Measurements from ENCODE around the gene CDHR1.

DNA sequence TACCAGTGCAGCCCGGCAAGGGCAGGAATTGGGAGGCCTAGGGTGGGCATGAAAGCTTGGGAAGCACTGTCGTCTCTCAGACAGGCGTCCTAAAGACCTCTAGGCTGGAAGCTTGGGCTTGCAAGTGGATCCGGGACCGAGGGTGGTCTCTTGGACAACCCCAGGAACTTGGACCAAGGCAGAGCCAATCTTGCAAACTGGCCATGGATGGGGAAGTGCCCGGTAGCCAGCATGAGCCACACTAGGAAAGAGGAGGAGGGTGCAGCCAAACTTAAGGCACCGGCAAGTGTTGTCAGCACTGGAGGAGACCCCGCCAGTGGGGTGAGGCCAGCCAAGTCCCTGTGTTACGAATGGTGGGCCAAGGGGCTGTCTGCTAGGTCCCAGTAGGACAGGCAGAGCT, 22.5 kb downstream of the CDHR1 start:
- TF ChIP-seq MAX (IDR thresholded peaks at IDR 0.05) (no peak), RAD21 (IDR thresholded peaks at IDR 0.05) (no peak), YY1 (IDR thresholded peaks at IDR 0.05) (no peak), JUND (IDR thresholded peaks at IDR 0.05) (no peak), HNF4A (conservative IDR thresholded peaks at IDR 0.05) (no peak), REST (IDR thresholded peaks at IDR 0.05) (no peak), EGR1 (IDR thresholded peaks at IDR 0.05; ENCODE audit: low read depth in 2 of 2) (no peak), HNF4G (IDR thresholded peaks at IDR 0.05) (no peak), TAF1 (conservative IDR thresholded peaks at IDR 0.05) (no peak), SP1 (IDR thresholded peaks at IDR 0.05) (no peak), FOXA1 (IDR thresholded peaks at IDR 0.05) (no peak)
- TF ChIP-seq, protein P1, sequence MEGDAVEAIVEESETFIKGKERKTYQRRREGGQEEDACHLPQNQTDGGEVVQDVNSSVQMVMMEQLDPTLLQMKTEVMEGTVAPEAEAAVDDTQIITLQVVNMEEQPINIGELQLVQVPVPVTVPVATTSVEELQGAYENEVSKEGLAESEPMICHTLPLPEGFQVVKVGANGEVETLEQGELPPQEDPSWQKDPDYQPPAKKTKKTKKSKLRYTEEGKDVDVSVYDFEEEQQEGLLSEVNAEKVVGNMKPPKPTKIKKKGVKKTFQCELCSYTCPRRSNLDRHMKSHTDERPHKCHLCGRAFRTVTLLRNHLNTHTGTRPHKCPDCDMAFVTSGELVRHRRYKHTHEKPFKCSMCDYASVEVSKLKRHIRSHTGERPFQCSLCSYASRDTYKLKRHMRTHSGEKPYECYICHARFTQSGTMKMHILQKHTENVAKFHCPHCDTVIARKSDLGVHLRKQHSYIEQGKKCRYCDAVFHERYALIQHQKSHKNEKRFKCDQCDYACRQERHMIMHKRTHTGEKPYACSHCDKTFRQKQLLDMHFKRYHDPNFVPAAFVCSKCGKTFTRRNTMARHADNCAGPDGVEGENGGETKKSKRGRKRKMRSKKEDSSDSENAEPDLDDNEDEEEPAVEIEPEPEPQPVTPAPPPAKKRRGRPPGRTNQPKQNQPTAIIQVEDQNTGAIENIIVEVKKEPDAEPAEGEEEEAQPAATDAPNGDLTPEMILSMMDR (IDR thresholded peaks at IDR 0.05; ENCODE audit: low read depth, low read length, missing input control), result no peak
- TF ChIP-seq, protein P2, sequence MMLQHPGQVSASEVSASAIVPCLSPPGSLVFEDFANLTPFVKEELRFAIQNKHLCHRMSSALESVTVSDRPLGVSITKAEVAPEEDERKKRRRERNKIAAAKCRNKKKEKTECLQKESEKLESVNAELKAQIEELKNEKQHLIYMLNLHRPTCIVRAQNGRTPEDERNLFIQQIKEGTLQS (IDR thresholded peaks at IDR 0.05), result no peak
- TF ChIP-seq, protein P3, sequence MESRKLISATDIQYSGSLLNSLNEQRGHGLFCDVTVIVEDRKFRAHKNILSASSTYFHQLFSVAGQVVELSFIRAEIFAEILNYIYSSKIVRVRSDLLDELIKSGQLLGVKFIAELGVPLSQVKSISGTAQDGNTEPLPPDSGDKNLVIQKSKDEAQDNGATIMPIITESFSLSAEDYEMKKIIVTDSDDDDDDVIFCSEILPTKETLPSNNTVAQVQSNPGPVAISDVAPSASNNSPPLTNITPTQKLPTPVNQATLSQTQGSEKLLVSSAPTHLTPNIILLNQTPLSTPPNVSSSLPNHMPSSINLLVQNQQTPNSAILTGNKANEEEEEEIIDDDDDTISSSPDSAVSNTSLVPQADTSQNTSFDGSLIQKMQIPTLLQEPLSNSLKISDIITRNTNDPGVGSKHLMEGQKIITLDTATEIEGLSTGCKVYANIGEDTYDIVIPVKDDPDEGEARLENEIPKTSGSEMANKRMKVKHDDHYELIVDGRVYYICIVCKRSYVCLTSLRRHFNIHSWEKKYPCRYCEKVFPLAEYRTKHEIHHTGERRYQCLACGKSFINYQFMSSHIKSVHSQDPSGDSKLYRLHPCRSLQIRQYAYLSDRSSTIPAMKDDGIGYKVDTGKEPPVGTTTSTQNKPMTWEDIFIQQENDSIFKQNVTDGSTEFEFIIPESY (IDR thresholded peaks at IDR 0.05), result no peak

Data from liver (tissue), 3 donors.